ENCODE results near the gene QRFPR. TPM values are rescaled to one million over a fixed set of nuclear protein-coding genes. Genes with fewer than 3 reads are reported as not detected.

The QRFPR gene
- polyA plus RNA-seq, 3 donors = 0.77 to 1.4 (median 0.85) TPM

DNA sequence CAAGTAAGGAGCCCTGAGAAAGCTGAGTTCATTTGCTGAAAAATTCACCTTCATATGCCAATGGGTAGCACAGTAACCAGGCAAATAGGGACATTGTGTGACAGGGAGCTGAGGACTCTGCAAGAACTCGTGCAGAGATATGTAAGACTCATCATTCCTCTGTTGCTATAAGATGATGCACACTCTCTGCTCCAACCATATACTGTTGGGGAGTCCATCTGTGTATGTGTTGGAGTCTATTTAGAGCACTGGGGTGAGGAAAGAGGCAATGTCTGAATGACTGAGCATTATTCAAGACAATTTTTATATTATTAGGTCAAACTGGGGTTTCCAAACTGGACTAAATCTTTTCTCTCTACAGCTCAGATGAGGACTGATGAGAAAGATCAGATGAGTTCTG is 100.4 kb downstream of the QRFPR start:
- no peak for DNase-seq (ENCODE audit: extremely low read depth in 1 of 11, low read depth in 9 of 11, low spot score in 4 of 11)

GRCh38 chr4:121278811-121279368 is 101.9 kb downstream of the QRFPR start:
- DNase-seq (ENCODE audit: extremely low read depth in 1 of 11, low read depth in 9 of 11, low spot score in 4 of 11) = no peak

Other genes starting within 250 kb of the QRFPR start
- gene TNIP3, start 216.7 kb downstream of the QRFPR start, polyA plus RNA-seq (ENCODE audit: insufficient read length in 3 of 3) = 1 to 10 TPM; 1.7 to 3.1 (median 2.6) TPM